SK-N-SH (cell line): ENCODE measurements around the gene BAZ1B. TPM values are rescaled to one million over a fixed set of nuclear protein-coding genes. Genes with fewer than 3 reads are reported as not detected.

Experiments used
- CTCF ChIA-PET: fragments of 300-600, 350-600 bp; formaldehyde crosslinking; extraction: SDS; loops from one replicate; lab custom pipeline; 2021; lab: Yijun Ruan, JAX
- POLR2A ChIA-PET: fragments of 350-600 bp; sonication (Branson Sonifier 250); formaldehyde crosslinking; extraction: SDS; loops from one replicate; lab custom pipeline; 2020; ENCODE audit warnings: antibody characterized with exemption, inconsistent platforms; lab: Yijun Ruan, JAX
- DNase-seq: peaks from one replicate; pipeline ENCODE4 v3.0.0; 2012
- H2AFZ ChIP-seq: fragments of 200-600 bp; sonication (generic); 2 replicates; pipeline ENCODE4 v1.8.1; 2016; ENCODE audit warnings: antibody characterized with exemption, mild to moderate bottlenecking, low read depth
- H3F3A ChIP-seq: fragments of 200-600 bp; sonication (generic); replicated peaks from 2 replicates; pipeline ENCODE3; 2016; ENCODE audit warnings: antibody characterized with exemption, mild to moderate bottlenecking; ENCODE audit not compliant: insufficient read depth
- H3K27ac ChIP-seq, 2 experiments: fragments of 200-500 bp in 1 of 2; fragments of 200-600 bp in 1 of 2; sonication (Bioruptor generic) in 1 of 2; sonication (generic), shearing (Covaris generic) in 1 of 2; 2 replicates each; pipeline versions ENCODE4 v1.5.1 to v1.6.1; 2014 to 2016; ENCODE audit warnings: low read depth in 2 of 2, inconsistent platforms in 1 of 2, low read length in 1 of 2, mild to moderate bottlenecking in 1 of 2, mixed read lengths in 1 of 2
- H3K27me3 ChIP-seq: fragments of 200-600 bp; sonication (generic), shearing (Covaris generic); 2 replicates; pipeline ENCODE4 v1.6.1; 2016; ENCODE audit warnings: mixed run types; ENCODE audit not compliant: insufficient read depth
- H3K36me3 ChIP-seq, 2 experiments: fragments of 200-500 bp in 1 of 2; fragments of 200-600 bp in 1 of 2; sonication (Bioruptor generic) in 1 of 2; sonication (generic) in 1 of 2; replicated peaks in 1 of 2; 2 replicates each; pipeline versions ENCODE3 to v1.5.1; 2014 to 2016; ENCODE audit warnings: low read length in 1 of 2, mild to moderate bottlenecking in 1 of 2; ENCODE audit not compliant: insufficient read depth in 2 of 2, control insufficient read depth in 1 of 2
- H3K4me1 ChIP-seq, 2 experiments: fragments of 200-500 bp in 1 of 2; fragments of 200-600 bp in 1 of 2; sonication (Bioruptor generic) in 1 of 2; sonication (generic), shearing (Covaris generic) in 1 of 2; 2 replicates each; pipeline versions ENCODE4 v1.5.1 to v1.6.1; 2014 to 2016; ENCODE audit warnings: low read depth in 1 of 2, low read length in 1 of 2, mixed run types in 1 of 2; ENCODE audit not compliant: insufficient read depth in 2 of 2, control insufficient read depth in 1 of 2
- H3K4me2 ChIP-seq: fragments of 200-600 bp; sonication (generic), shearing (Covaris generic); 2 replicates; pipeline ENCODE4 v1.6.1; 2017; ENCODE audit warnings: mixed run types
- H3K4me3 ChIP-seq, 2 experiments: fragments of 200-500 bp in 1 of 2; fragments of 200-600 bp in 1 of 2; sonication (Bioruptor generic) in 1 of 2; sonication (generic), shearing (Covaris generic) in 1 of 2; 2 replicates each; pipeline versions ENCODE4 v1.5.1 to v1.8.1; 2014 to 2016; ENCODE audit warnings: low read depth in 2 of 2, inconsistent platforms in 1 of 2, low read length in 1 of 2, mild to moderate bottlenecking in 1 of 2, mixed read lengths in 1 of 2, moderate library complexity in 1 of 2
- H3K79me2 ChIP-seq: fragments of 200-600 bp; sonication (generic); 2 replicates; pipeline ENCODE4 v1.8.1; 2017; ENCODE audit warnings: mild to moderate bottlenecking; ENCODE audit not compliant: insufficient read depth
- H3K9ac ChIP-seq: fragments of 200-600 bp; sonication (generic); 2 replicates; pipeline ENCODE4 v1.6.1; 2017; ENCODE audit warnings: mixed run types
- H3K9me2 ChIP-seq: fragments of 200-600 bp; sonication (generic); 2 replicates; pipeline ENCODE4 v1.6.1; 2017; ENCODE audit warnings: mixed run types
- H3K9me3 ChIP-seq: fragments of 200-600 bp; sonication (generic); 2 replicates; pipeline ENCODE4 v1.6.1; 2017; ENCODE audit warnings: mixed run types, mild to moderate bottlenecking, moderate library complexity
- H4K20me1 ChIP-seq: fragments of 200-600 bp; sonication (generic); 2 replicates; pipeline ENCODE4 v1.6.1; 2017; ENCODE audit warnings: mild to moderate bottlenecking, mixed run types; ENCODE audit not compliant: insufficient read depth
- EZH2phosphoT487 ChIP-seq: fragments of 200-600 bp; sonication (generic); IDR thresholded peaks from 2 replicates; pipeline ENCODE4 v1.6.1; 2017; ENCODE audit warnings: low read depth, mixed run types, mild to moderate bottlenecking, antibody characterized with exemption, moderate library complexity, borderline replicate concordance
- FOXM1 ChIP-seq: IDR thresholded peaks from 2 replicates; pipeline ENCODE4 v1.4.0; 2012; ENCODE audit warnings: low read depth, mild to moderate bottlenecking
- GABPA ChIP-seq: IDR thresholded peaks from 2 replicates; pipeline ENCODE4 v1.4.0; 2012; ENCODE audit warnings: low read depth, mild to moderate bottlenecking
- GATA2 ChIP-seq: sonication (generic); formaldehyde crosslinking; IDR thresholded peaks from 2 replicates; pipeline ENCODE4 v1.5.0; 2020; ENCODE audit warnings: mild to moderate bottlenecking, missing genetic modification reagents
- JUND ChIP-seq: IDR thresholded peaks from 2 replicates; pipeline ENCODE4 v1.4.0; 2012
- MEF2A ChIP-seq: IDR thresholded peaks from 2 replicates; pipeline ENCODE4 v1.4.0; 2012; ENCODE audit warnings: low read depth, borderline replicate concordance
- NFIC ChIP-seq: IDR thresholded peaks from 2 replicates; pipeline ENCODE4 v1.4.0; 2012; ENCODE audit warnings: borderline replicate concordance
- NRF1 ChIP-seq: IDR thresholded peaks from 2 replicates; pipeline ENCODE4 v1.6.1; 2012; ENCODE audit warnings: low read depth, mild to moderate bottlenecking, low read length
- POLR2AphosphoS5 ChIP-seq: IDR thresholded peaks from 2 replicates; pipeline ENCODE4 v1.6.1; 2012; ENCODE audit warnings: low read depth, low read length
- RCOR1 ChIP-seq: fragments of 150-350 bp; IDR thresholded peaks from 2 replicates; pipeline ENCODE4 v1.6.1; 2017; ENCODE audit warnings: antibody characterized with exemption, low read length
- RFX5 ChIP-seq: IDR thresholded peaks from 2 replicates; pipeline ENCODE4 v1.6.1; 2012; ENCODE audit warnings: mild to moderate bottlenecking, improper control_type of control experiment, low read length
- SIN3A ChIP-seq: IDR thresholded peaks from 2 replicates; pipeline ENCODE4 v1.6.1; 2012; ENCODE audit warnings: low read depth, mild to moderate bottlenecking, low read length, moderate library complexity, borderline replicate concordance
- SMC3 ChIP-seq: IDR thresholded peaks from 2 replicates; pipeline ENCODE4 v1.6.1; 2012; ENCODE audit warnings: low read depth, low read length, improper control_type of control experiment
- TCF12 ChIP-seq: IDR thresholded peaks from 2 replicates; pipeline ENCODE4 v1.4.0; 2012
- TEAD4 ChIP-seq: IDR thresholded peaks from 2 replicates; pipeline ENCODE4 v1.4.0; 2012; ENCODE audit warnings: mild to moderate bottlenecking, borderline replicate concordance; ENCODE audit not compliant: insufficient read depth
- YY1 ChIP-seq: IDR thresholded peaks from 2 replicates; pipeline ENCODE4 v1.4.0; 2012; ENCODE audit warnings: low read depth, mild to moderate bottlenecking
- WGBS: methylation state at CpG from one replicate; pipeline ENCODE4 v1.1.6; 2017; ENCODE audit warnings: low lambda C conversion rate; 5-methylcytosine and 5-hydroxymethylcytosine counted together
- polyA plus RNA-seq, 3 experiments: library from polyadenylated mRNA; depleted of rRNA; stranded (reverse); fragments of >200 nt; gene quantifications; 2 replicates each; pipeline ENCODE4 v1.2.3, GENCODE V29; 2012
- TF ChIP-seq, protein P1 (sequence below): fragments of 150-350 bp; IDR thresholded peaks from 2 replicates; pipeline ENCODE4 v1.6.1; 2017; ENCODE audit warnings: antibody characterized with exemption, low read length, low read depth, borderline replicate concordance
- TF ChIP-seq, protein P2 (sequence below): IDR thresholded peaks from 2 replicates; pipeline ENCODE4 v1.4.0; 2012; ENCODE audit warnings: low read depth
- TF ChIP-seq, protein P3 (sequence below): fragments of 200-600 bp; sonication (generic); IDR thresholded peaks from 2 replicates; pipeline ENCODE4 v1.6.1; 2017; ENCODE audit warnings: antibody characterized with exemption, mild to moderate bottlenecking, moderate library complexity
- TF ChIP-seq, protein P4 (sequence below): IDR thresholded peaks from 2 replicates; pipeline ENCODE4; 2012

Gene BAZ1B
- polyA plus RNA-seq, 1 of the 3 experiments (the other 2 are of a cell fraction) = 20.9 TPM

DNA sequence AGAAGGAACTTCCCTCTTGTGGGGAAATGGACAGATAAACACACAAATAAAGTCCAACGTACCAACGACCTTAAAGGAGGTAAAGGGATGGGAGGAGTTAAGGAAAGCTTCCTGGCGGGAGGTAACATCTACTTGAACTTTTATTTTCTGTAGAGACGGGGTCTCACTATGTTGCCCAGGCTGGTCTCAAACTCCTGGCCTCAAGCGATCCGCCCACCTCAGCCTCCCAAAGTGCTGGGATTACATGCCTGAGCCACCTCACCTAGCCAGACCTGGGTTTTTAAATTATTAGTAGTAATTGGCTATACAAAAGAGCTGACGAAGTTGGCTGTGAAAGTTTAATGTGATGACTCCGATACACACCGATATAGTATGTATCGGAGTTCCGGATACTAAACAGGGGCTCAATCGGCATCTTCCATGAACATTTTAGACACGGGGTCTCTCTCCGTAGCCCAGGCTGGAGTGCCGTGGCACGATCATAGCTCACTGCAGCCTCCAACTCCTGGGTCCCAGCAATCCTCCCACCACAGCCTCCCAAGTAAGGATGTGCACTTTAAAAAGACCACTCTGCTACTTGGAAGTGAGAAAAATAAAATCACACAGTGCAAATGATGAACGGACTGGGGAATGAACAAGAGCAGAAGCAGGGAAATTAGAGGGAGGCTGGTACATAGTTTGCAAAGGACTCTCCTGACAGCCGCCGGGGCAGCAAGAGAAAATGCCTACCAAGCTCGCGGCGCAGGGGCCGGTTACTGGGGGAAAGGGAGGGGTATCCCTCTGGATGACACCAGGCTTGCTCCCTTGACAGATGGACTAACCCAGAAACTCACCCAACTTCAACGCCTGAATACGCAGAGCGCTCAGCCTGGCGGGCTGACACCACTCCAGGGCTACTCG lies 34.4 kb upstream of the BAZ1B start:
- peak overlapping the region; percentile 44 to 94 for H3K27ac ChIP-seq
- no peak for DNase-seq
- H3K4me2 ChIP-seq = peak overlapping the region; percentile 95
- peaks cover 55% of the 10 kb centered on the region for H3K79me2 ChIP-seq
- ChIA-PET POLR2A (interaction anchor here (0.6 to 1.5 kb wide), 9 partner anchors 9 to 286 kb away, joined by 3 to 8 read pairs (median 5); partner anchors contain the start of genes BAZ1B, METTL27 and TBL2), CTCF (interaction anchor here (0.6 to 1.6 kb wide), 6 partner anchors 8 to 470 kb away, joined by 3 to 9 read pairs (median 4); no protein-coding TSS in a partner anchor)
- H3K27me3 ChIP-seq = no peaks in the 10 kb centered on the region
- H4K20me1 ChIP-seq = peaks cover 43% of the 10 kb centered on the region
- peaks cover 24% of the 10 kb centered on the region for H3F3A ChIP-seq
- H3K9me2 ChIP-seq = no peaks in the 10 kb centered on the region
- H3K4me1 ChIP-seq = peaks cover 9 to 15% of the 10 kb centered on the region in 2 experiments; a peak in 3 of 4 replicates
- H3K9ac ChIP-seq = peak overlapping the region; percentile 98
- no peak overlapping the region for H2AFZ ChIP-seq
- H3K9me3 ChIP-seq = no peaks in the 10 kb centered on the region
- H3K36me3 ChIP-seq = peaks cover 3 to 22% of the 10 kb centered on the region in 2 experiments
- 12% methylated on average over 28 of the region's 28 CpGs for WGBS
- TF ChIP-seq GABPA = no peak
- peak; percentile 89; the same call in 1 of the 2 replicates for TF ChIP-seq SIN3A
- H3K4me3 ChIP-seq = peak overlapping the region; percentile 61 to 84

DNA sequence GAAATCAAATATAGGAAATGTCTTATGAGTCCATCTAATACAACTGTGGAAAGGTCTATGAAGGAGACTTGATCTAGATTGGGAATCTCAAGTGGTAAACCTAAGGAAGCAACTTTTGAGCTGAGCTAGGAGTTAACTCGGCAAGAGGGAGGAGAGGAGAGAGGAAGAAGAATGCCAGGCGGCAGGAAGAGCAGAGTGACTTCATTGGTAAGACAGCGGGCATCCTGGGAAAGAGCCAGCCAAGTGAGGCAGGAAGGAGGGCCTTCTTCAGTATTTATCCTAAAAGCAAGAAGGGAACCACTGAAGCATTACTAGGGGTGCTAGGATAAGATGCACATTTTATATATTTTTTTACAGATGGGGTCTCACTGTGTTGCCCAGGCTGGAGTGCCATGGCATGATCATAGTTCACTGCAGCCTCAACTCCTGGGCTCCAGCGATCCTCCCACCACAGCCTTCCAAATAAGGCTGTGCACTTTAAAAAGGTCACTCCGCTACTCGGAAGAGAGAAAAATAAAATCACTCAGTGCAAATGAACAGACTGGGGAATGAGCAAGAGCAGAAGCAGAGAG lies 33.4 kb upstream of the BAZ1B start:
- Histone ChIP-seq H3K4me2 (peak overlapping the region; percentile 95), H3K9me3 (no peaks in the 10 kb centered on the region), H3K36me3 (peaks cover 7 to 29% of the 10 kb centered on the region in 2 experiments), H3F3A (peaks cover 24% of the 10 kb centered on the region), H3K79me2 (peaks cover 64% of the 10 kb centered on the region), H2AFZ (no peak overlapping the region), H3K4me1 (peaks cover 9 to 15% of the 10 kb centered on the region in 2 experiments; a peak in 3 of 4 replicates), H3K27ac (peak overlapping the region in 1 of 2 experiments; percentile 94; a peak in 1 of 4 replicates), H3K27me3 (no peaks in the 10 kb centered on the region), H3K9me2 (no peaks in the 10 kb centered on the region), H3K4me3 (peak overlapping the region; percentile 61 to 84; a peak in 3 of 4 replicates), H4K20me1 (peaks cover 50% of the 10 kb centered on the region), H3K9ac (peak overlapping the region; percentile 98; the same call in 1 of the 2 replicates)
- no peak for DNase-seq
- ChIA-PET CTCF (no interaction called here), POLR2A (no interaction called here)
- 84% methylated on average over 6 of the region's 6 CpGs for WGBS
- TF ChIP-seq POLR2AphosphoS5 (no peak), NFIC (no peak), GABPA (no peak), MEF2A (no peak), SMC3 (no peak), EZH2phosphoT487 (no peak), RCOR1 (no peak), TEAD4 (no peak), FOXM1 (no peak), GATA2 (CRISPR knock-in tag) (no peak), RFX5 (no peak), NRF1 (no peak), TCF12 (no peak), JUND (no peak), SIN3A (no peak), YY1 (no peak)
- TF ChIP-seq, protein P1, sequence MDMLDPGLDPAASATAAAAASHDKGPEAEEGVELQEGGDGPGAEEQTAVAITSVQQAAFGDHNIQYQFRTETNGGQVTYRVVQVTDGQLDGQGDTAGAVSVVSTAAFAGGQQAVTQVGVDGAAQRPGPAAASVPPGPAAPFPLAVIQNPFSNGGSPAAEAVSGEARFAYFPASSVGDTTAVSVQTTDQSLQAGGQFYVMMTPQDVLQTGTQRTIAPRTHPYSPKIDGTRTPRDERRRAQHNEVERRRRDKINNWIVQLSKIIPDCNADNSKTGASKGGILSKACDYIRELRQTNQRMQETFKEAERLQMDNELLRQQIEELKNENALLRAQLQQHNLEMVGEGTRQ = no peak
- TF ChIP-seq, protein P2, sequence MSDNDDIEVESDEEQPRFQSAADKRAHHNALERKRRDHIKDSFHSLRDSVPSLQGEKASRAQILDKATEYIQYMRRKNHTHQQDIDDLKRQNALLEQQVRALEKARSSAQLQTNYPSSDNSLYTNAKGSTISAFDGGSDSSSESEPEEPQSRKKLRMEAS = no peak
- TF ChIP-seq, protein P3, sequence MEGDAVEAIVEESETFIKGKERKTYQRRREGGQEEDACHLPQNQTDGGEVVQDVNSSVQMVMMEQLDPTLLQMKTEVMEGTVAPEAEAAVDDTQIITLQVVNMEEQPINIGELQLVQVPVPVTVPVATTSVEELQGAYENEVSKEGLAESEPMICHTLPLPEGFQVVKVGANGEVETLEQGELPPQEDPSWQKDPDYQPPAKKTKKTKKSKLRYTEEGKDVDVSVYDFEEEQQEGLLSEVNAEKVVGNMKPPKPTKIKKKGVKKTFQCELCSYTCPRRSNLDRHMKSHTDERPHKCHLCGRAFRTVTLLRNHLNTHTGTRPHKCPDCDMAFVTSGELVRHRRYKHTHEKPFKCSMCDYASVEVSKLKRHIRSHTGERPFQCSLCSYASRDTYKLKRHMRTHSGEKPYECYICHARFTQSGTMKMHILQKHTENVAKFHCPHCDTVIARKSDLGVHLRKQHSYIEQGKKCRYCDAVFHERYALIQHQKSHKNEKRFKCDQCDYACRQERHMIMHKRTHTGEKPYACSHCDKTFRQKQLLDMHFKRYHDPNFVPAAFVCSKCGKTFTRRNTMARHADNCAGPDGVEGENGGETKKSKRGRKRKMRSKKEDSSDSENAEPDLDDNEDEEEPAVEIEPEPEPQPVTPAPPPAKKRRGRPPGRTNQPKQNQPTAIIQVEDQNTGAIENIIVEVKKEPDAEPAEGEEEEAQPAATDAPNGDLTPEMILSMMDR = no peak
- TF ChIP-seq, protein P4, sequence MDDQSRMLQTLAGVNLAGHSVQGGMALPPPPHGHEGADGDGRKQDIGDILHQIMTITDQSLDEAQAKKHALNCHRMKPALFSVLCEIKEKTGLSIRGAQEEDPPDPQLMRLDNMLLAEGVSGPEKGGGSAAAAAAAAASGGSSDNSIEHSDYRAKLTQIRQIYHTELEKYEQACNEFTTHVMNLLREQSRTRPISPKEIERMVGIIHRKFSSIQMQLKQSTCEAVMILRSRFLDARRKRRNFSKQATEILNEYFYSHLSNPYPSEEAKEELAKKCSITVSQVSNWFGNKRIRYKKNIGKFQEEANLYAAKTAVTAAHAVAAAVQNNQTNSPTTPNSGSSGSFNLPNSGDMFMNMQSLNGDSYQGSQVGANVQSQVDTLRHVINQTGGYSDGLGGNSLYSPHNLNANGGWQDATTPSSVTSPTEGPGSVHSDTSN = no peak
